GM21786 (cell line): Measurements from ENCODE around the gene DSCAML1.
"Not testable (repeated sequence)": the region's sequence is repeated elsewhere in the genome, so short reads cannot be mapped to it uniquely, and the experiment has no call there.

ENCODE experiments used
- ATAC-seq: cut with Tn5 transposase; IDR thresholded peaks from one replicate; pipeline ENCODE4 v1.9.1; 2021; ENCODE audit not compliant: unreplicated experiment

DSCAML1 gene

GRCh38 chr11:117765068-117765467 lies 31.9 kb downstream of the DSCAML1 start:
- no peak for ATAC-seq

- ATAC-seq: not testable (repeated sequence)
Observed at GRCh38 chr11:117763465-117763864, 33.6 kb downstream of the DSCAML1 start.

GRCh38 chr11:117761993-117762392 lies 35.0 kb downstream of the DSCAML1 start:
- no peak for ATAC-seq

GRCh38 chr11:117759305-117759704 lies 37.7 kb downstream of the DSCAML1 start:
- ATAC-seq: no peak

- ATAC-seq: no peak
Observed at GRCh38 chr11:117754030-117754429, 43.0 kb downstream of the DSCAML1 start.

GRCh38 chr11:117752721-117753237 lies 44.2 kb downstream of the DSCAML1 start:
- ATAC-seq: no peak

GRCh38 chr11:117752071-117752470 lies 44.9 kb downstream of the DSCAML1 start:
- ATAC-seq: no peak

- ATAC-seq: no peak
Observed at GRCh38 chr11:117750916-117751662, 45.9 kb downstream of the DSCAML1 start.

GRCh38 chr11:117750357-117750756 lies 46.7 kb downstream of the DSCAML1 start:
- no peak for ATAC-seq

GRCh38 chr11:117749541-117749910 lies 47.5 kb downstream of the DSCAML1 start:
- no peak for ATAC-seq

GRCh38 chr11:117748771-117749540 lies 48.1 kb downstream of the DSCAML1 start:
- no peak for ATAC-seq

- ATAC-seq: no peak
Observed at GRCh38 chr11:117747892-117748291, 49.1 kb downstream of the DSCAML1 start.

- ATAC-seq: no peak
Observed at GRCh38 chr11:117745346-117745745, 51.7 kb downstream of the DSCAML1 start.

GRCh38 chr11:117744471-117745150 lies 52.4 kb downstream of the DSCAML1 start:
- ATAC-seq: no peak

GRCh38 chr11:117743121-117743815 lies 53.7 kb downstream of the DSCAML1 start:
- ATAC-seq: no peak

- no peak for ATAC-seq
Observed at GRCh38 chr11:117738246-117738957, 58.6 kb downstream of the DSCAML1 start.

GRCh38 chr11:117735350-117735977 lies 61.6 kb downstream of the DSCAML1 start:
- ATAC-seq: no peak

GRCh38 chr11:117734601-117735024 lies 62.4 kb downstream of the DSCAML1 start:
- no peak for ATAC-seq

- ATAC-seq: no peak
Observed at GRCh38 chr11:117733316-117733715, 63.7 kb downstream of the DSCAML1 start.
